ENCODE results near the gene HAUS2. TPM values are rescaled to one million over a fixed set of nuclear protein-coding genes. Genes with fewer than 3 reads are reported as not detected.
A peak's percentile ranks its signal among the peaks of the same experiment; 100 is the strongest.

Gene HAUS2
- total RNA-seq, 2 donors from 2014 or later = 21.5 to 23.0 TPM

GRCh38 chr15:42612367-42612912, 63.8 kb downstream of the HAUS2 start:
- no peaks in the 10 kb centered on the region for H3K27me3 ChIP-seq

GRCh38 chr15:42616107-42616506, 67.5 kb downstream of the HAUS2 start:
- no peak overlapping the region for H3K4me3 ChIP-seq
- H3K27ac ChIP-seq = peak overlapping the region in 1 of 2 donors; percentile 42
- no peak for DNase-seq (ENCODE audit: low spot score)
- H3K36me3 ChIP-seq = no peaks in the 10 kb centered on the region
- TF ChIP-seq CTCF (IDR thresholded peaks at IDR 0.05) = no peak
- peaks cover 0 to 10% of the 10 kb centered on the region in 2 donors for H3K4me1 ChIP-seq
- no peaks in the 10 kb centered on the region for H3K27me3 ChIP-seq
- no peaks in the 10 kb centered on the region for H3K9me3 ChIP-seq

More at GRCh38 chr15:42612367-42612912, 63.8 kb downstream of the HAUS2 start:
- Histone ChIP-seq H3K9me3 (no peaks in the 10 kb centered on the region), H3K36me3 (no peaks in the 10 kb centered on the region), H3K4me1 (peaks cover 0 to 28% of the 10 kb centered on the region in 2 donors), H3K27ac (no peak overlapping the region), H3K4me3 (no peak overlapping the region)
- no peak for TF ChIP-seq CTCF (IDR thresholded peaks at IDR 0.05)
- no peak for DNase-seq (ENCODE audit: low spot score)

Other genes starting within 250 kb of the HAUS2 start
- gene CAPN3, start 189.3 kb upstream of the HAUS2 start, total RNA-seq = 1 to 10 TPM; 5.3 to 8.6 TPM
- 100 to 1,000 TPM; 332 to 619 TPM for gene ZNF106, start 57.7 kb upstream of the HAUS2 start, total RNA-seq
- gene SNAP23, start 53.2 kb upstream of the HAUS2 start, total RNA-seq = 10 to 100 TPM; 37.3 to 38.1 TPM
- 10 to 100 TPM in 1 of 2 donors, 1 to 10 TPM in 1; 6.7 to 12.4 TPM for gene LRRC57, start within 50 bp of the HAUS2 start, total RNA-seq
- gene STARD9, start 26.8 kb downstream of the HAUS2 start, total RNA-seq = 1 to 10 TPM; 8.3 to 8.8 TPM
- gene CDAN1, start 188.3 kb downstream of the HAUS2 start, total RNA-seq = 1 to 10 TPM; 3.5 to 6.1 TPM

Measured in right atrium auricular region (tissue), 2 donors.